ENCODE data around the gene ZFP1. TPM values are rescaled to one million over a fixed set of nuclear protein-coding genes. Genes with fewer than 3 reads are reported as not detected.

The ZFP1 gene
- total RNA-seq, 2 donors from 2014 or later, result 10.4 to 13.3 TPM

DNA sequence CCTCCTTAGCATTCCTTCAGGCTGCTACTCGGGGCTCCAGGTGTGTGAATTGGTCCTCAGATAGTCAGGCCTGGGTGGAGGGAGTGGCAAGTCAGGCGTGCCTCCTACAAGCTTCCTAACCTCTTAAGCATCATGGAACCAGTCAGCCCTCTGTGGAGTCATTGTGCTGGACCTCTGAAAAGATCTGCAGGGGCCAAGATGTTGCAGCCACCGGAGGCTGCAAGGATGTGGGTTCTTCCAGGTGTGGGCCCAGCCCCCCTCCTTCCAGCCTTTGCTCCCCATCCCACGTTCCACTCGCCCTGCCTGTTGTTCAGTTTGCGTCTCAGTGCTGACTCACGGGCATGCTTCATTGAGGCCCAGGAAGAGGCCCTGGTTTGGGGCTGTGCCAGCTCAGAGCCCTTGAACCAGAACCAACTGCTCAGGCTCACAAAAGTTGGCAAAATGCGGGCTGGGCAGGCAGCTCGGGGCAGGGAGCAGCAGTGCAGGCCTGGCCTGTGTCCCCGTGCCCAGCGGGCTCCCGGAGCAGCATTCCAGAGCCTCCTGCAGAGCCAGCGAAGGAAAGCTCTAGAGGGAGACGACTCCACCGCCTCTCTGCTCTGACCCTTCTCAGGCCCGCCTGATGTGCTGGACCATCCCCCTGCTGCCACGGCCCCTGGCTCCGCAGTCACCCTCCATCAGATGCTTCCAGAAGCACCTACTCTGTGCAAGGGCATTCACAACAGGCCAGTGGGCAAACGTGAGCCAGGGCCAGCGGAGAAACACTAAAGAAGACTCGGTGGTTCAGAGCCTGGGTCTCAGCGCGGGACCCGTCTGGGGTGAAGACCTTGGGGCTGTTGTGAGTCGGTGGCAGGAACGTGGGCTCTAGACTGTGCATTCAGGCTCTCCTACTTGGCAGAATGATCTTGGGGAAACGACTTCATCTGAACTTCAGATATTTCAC, 39.3 kb upstream of the ZFP1 start:
- peak overlapping the region; percentile 25 for H3K27ac Mint-ChIP-seq
- Histone ChIP-seq H3K36me3 (ENCODE audit: control insufficient read depth, insufficient read depth, low read length) (peaks cover 4% of the 10 kb centered on the region), H3K9me3 (ENCODE audit: control insufficient read depth, low read length) (no peaks in the 10 kb centered on the region), H3K4me3 (ENCODE audit: low read length) (no peak overlapping the region), H3K9ac (ENCODE audit: extremely low read depth, low read length, poor library complexity, severe bottlenecking) (no peak overlapping the region), H3K27me3 (ENCODE audit: control insufficient read depth, insufficient read depth, low read length, poor library complexity, severe bottlenecking) (no peaks in the 10 kb centered on the region), H3K4me1 (ENCODE audit: control insufficient read depth, insufficient read depth, low read length) (no peaks in the 10 kb centered on the region), H3K27ac (ENCODE audit: low read depth, low read length) (peak overlapping the region; percentile 36)
- H3K9me3 Mint-ChIP-seq, result no peaks in the 10 kb centered on the region
- peak; percentile 61 for DNase-seq
- peaks cover 28% of the 10 kb centered on the region for H3K4me1 Mint-ChIP-seq
- H3K4me3 Mint-ChIP-seq, result no peak overlapping the region
- TF ChIP-seq CTCF (conservative IDR thresholded peaks at IDR 0.05), result no peak
- WGBS, 2 experiments (ENCODE audit: insufficient coverage in 1 of 2, insufficient read length in 1 of 2), result 89% methylated on average over 14 to 27 of the region's 27 CpGs
- H3K36me3 Mint-ChIP-seq (ENCODE audit: low read depth), result peaks cover 18% of the 10 kb centered on the region
- no peaks in the 10 kb centered on the region for H3K27me3 Mint-ChIP-seq (ENCODE audit: insufficient read depth)

DNA sequence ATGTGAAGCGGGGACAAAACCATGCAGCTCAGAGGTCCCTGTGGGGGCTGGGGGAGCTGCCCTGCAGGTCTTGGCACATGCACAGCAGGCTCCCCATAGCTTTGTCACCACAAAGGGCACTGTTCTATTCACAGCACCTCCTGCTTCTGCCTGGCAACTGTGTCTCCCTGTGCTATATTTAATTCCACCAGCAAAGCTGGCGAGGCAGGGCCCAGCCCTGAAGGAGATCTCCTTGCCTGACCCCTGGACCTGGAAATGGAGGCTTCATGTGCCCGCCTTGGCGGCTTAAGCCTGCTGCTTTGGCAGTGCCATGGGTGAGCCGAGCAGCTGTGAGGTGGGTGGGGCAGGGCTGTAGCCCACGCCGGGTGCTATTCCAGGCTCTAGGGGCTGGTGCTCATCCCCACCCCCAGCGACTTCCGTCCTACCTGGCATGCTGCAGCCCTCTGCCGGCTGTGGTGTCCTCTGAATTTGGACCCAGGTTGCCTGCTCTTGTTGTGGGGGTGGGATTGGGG, 38.5 kb upstream of the ZFP1 start:
- H3K4me1 Mint-ChIP-seq, result peaks cover 28% of the 10 kb centered on the region

More for the DNA sequence above, 38.5 kb upstream of the ZFP1 start:
- no peaks in the 10 kb centered on the region for H3K9me3 ChIP-seq (ENCODE audit: control insufficient read depth, low read length)
- peak overlapping the region; percentile 36 for H3K27ac ChIP-seq (ENCODE audit: low read depth, low read length)
- peaks cover 11% of the 10 kb centered on the region for H3K36me3 Mint-ChIP-seq (ENCODE audit: low read depth)
- no peaks in the 10 kb centered on the region for H3K4me1 ChIP-seq (ENCODE audit: control insufficient read depth, insufficient read depth, low read length)
- H3K27me3 ChIP-seq (ENCODE audit: control insufficient read depth, insufficient read depth, low read length, poor library complexity, severe bottlenecking), result no peaks in the 10 kb centered on the region
- no peaks in the 10 kb centered on the region for H3K27me3 Mint-ChIP-seq (ENCODE audit: insufficient read depth)
- no peaks in the 10 kb centered on the region for H3K36me3 ChIP-seq (ENCODE audit: control insufficient read depth, insufficient read depth, low read length)
- peak overlapping the region; percentile 25 for H3K27ac Mint-ChIP-seq
- no peak overlapping the region for H3K9ac ChIP-seq (ENCODE audit: extremely low read depth, low read length, poor library complexity, severe bottlenecking)
- no peak overlapping the region for H3K4me3 ChIP-seq (ENCODE audit: low read length)
- no peaks in the 10 kb centered on the region for H3K9me3 Mint-ChIP-seq
- TF ChIP-seq CTCF (conservative IDR thresholded peaks at IDR 0.05), result no peak
- H3K4me3 Mint-ChIP-seq, result no peak overlapping the region
- 88 to 93% methylated on average over 5 to 10 of the region's 10 CpGs for WGBS, 2 experiments (ENCODE audit: insufficient coverage in 1 of 2, insufficient read length in 1 of 2)
- DNase-seq, result peak; percentile 58

All from endodermal cell (in vitro differentiated cells).